Fibroblast of the aortic adventitia (primary cell): ENCODE results near the gene SYNPO2. TPM values are rescaled to one million over a fixed set of nuclear protein-coding genes. Genes with fewer than 3 reads are reported as not detected.
"Not testable (repeated sequence)": the region's sequence is repeated elsewhere in the genome, so short reads cannot be mapped to it uniquely, and the experiment has no call there.

Experiments
- DNase-seq: peaks from one replicate; pipeline ENCODE4 v3.0.0-alpha.2; 2010; ENCODE audit warnings: low read depth
- H3K4me3 ChIP-seq: 2 replicates; pipeline ENCODE4 v1.5.1; 2011; ENCODE audit warnings: low read depth, mild to moderate bottlenecking, control low read depth, low read length, moderate library complexity
- CTCF ChIP-seq: IDR thresholded peaks from 2 replicates; pipeline ENCODE4 v1.5.1; 2011; ENCODE audit warnings: mild to moderate bottlenecking, low read length, control low read depth, inconsistent platforms; ENCODE audit not compliant: insufficient read depth
- total RNA-seq: library from RNA; depleted of rRNA; stranded (reverse); fragments of >200 nt; gene quantifications from 2 replicates; pipeline ENCODE4 v1.2.3, GENCODE V29; 2012; ENCODE audit warnings: low replicate concordance

Gene SYNPO2
- total RNA-seq, 1 donor = 3.4 TPM

DNA sequence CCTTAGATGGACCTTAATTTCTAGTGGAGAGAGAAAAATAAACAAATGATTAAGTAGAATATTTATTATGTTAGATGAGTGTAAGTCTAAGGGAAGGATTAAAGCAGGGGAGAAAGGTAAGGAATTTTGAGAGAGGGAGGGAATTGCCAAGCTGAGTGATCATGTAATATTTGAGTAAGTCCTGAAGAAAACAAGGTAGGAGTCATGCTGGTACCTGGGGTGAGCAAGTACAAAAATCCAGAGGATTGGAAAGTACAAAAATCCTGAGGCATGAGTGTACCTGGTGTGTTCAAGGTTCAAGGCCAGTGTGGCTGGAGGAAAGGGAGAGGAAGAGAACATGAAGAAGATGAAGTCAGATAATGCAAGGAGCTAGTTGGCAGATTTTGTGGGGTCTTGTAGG, 159.8 kb downstream of the SYNPO2 start:
- no peak overlapping the region for H3K4me3 ChIP-seq
- no peak for DNase-seq
- no peak for TF ChIP-seq CTCF

- DNase-seq = no peak
- H3K4me3 ChIP-seq = no peak overlapping the region
- TF ChIP-seq CTCF = no peak
Observed at GRCh38 chr4:119049342-119049741, 160.7 kb downstream of the SYNPO2 start.

- TF ChIP-seq CTCF = no peak
Observed at GRCh38 chr4:119050527-119051090, 162.0 kb downstream of the SYNPO2 start.

DNA sequence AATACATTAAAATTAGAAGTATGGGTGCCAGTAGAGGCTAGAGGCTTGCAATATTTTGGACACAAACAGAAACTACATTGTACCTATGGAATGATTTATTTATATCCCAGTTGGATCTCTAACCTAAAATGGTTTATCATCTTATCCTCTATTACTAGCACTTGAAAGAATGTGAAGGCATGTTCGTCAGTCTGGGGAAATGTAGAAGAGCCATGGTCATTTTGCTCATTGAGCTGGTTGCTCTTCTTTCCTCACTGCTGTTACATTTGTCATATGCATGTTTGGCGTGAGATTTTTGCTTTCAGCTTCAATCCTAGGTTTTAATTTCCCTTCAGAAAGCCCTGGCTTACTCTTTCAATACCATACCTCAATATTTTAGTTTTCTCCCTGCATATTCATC, 164.6 kb downstream of the SYNPO2 start:
- TF ChIP-seq CTCF = no peak
- DNase-seq = no peak
- H3K4me3 ChIP-seq = no peak overlapping the region

More at GRCh38 chr4:119050527-119051090, 162.0 kb downstream of the SYNPO2 start:
- H3K4me3 ChIP-seq = no peak overlapping the region
- no peak for DNase-seq

DNA sequence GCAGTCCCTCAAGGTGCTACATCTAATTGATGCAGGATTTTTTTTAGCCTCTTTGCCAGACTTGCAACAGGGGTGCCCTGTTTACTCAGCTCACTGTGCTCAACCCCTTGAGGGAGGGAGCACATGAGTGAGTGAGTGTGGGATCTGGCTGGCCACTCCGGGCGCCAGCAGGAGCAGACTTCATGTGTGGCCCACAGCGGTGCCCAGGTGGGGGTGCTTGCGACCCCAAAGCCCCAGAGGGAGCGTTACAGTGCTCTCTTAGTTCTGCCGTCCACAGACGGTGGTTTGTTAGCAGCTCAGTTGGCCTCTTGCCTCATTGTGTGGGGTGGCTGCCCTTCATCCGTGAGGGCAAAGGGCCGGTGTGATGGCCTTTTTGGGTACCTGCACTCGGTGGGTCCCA, 165.3 kb downstream of the SYNPO2 start:
- TF ChIP-seq CTCF = no peak
- no peak overlapping the region for H3K4me3 ChIP-seq
- DNase-seq = no peak

DNA sequence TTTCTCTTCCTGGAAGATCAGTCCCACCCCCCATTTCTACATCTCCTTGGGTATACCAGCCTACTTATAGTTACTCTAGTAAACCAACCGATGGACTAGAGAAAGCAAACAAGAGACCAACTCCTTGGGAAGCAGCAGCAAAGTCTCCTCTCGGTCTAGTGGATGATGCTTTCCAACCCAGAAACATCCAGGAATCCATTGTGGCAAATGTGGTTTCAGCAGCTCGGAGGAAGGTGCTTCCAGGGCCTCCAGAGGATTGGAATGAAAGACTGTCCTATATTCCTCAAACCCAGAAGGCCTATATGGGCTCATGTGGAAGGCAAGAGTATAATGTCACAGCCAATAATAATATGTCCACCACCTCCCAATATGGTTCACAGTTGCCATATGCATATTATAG, 168.8 kb downstream of the SYNPO2 start:
- no peak for DNase-seq
- no peak for TF ChIP-seq CTCF
- no peak overlapping the region for H3K4me3 ChIP-seq

- TF ChIP-seq CTCF = no peak
- DNase-seq = no peak
- no peak overlapping the region for H3K4me3 ChIP-seq
Observed at GRCh38 chr4:119059221-119059620, 170.6 kb downstream of the SYNPO2 start.

DNA sequence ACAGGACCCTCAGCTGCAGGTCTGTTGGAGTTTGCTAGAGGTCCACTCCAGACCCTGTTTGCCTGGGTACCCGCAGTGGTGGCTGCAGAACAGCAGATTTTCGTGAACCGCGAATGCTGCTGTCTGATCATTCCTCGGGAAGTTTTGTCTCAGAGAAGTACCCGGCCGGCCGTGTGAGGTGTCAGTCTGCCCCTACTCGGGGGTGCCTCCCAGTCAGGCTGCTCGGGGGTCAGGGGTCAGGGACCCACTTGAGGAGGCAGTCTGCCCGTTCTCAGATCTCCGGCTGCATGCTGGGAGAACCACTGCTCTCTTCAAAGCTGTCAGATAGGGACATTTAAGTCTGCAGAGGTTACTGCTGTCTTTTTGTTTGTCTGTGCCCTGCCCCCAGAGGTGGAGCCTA, 178.5 kb downstream of the SYNPO2 start:
- not testable (repeated sequence) for H3K4me3 ChIP-seq, DNase-seq

DNA sequence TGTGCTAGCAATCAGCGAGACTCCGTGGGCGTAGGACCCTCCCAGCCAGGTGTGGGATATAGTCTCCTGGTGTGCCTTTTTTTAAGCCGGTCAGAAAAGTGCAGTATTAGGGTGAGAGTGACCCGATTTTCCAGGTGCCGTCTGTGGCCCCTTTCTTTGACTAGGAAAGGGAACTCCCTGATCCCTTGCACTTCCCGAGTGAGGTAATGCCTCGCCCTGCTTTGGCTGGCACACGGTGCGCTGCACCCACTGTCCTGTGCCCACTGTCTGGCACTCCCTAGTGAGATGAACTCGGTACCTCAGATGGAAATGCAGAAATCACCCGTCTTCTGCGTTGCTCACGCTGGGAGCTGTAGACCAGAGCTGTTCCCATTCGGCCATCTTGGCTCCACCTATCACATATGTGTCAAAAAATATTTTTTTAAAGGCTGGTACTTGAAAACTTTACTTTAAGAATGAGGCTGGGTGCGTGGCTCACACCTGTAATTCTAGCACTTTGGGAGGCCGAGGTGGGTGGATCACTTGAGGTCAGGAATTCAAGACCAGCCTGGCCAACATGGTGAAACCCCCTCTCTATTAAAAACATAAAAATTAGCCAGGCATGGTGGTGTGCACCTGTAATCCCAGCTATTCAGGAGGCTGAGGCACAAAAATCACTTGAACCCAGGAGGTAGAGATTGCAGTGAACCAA, 179.2 kb downstream of the SYNPO2 start:
- not testable (repeated sequence) for H3K4me3 ChIP-seq, DNase-seq
